Lower leg skin (tissue), 4 donors: ENCODE data around the gene SULT2B1. TPM values are rescaled to one million over a fixed set of nuclear protein-coding genes. Genes with fewer than 3 reads are reported as not detected.

Experiments used
- DNase-seq, 2 donors: peaks; one replicate each; pipeline ENCODE4 v3.0.0-alpha.2; 2019; ENCODE audit warnings: low spot score in 2 of 2
- H3K4me3 ChIP-seq: fragments of 200-600 bp; sonication (generic); 2 replicates; pipeline ENCODE4 v1.5.1; 2017; ENCODE audit warnings: mild to moderate bottlenecking, low read depth; ENCODE audit not compliant: poor library complexity, severe bottlenecking
- CTCF ChIP-seq, 3 donors: fragments of 450-650 bp; IDR thresholded peaks; one replicate each; pipeline ENCODE4 v1.5.1; 2016; ENCODE audit warnings: antibody characterized with exemption in 3 of 3, mild to moderate bottlenecking in 3 of 3, moderate library complexity in 2 of 3
- POLR2A ChIP-seq, 2 donors: fragments of 450-650 bp; IDR thresholded peaks; one replicate each; pipeline ENCODE4 v1.6.1; 2016 to 2017; ENCODE audit warnings: antibody characterized with exemption in 2 of 2, mild to moderate bottlenecking in 1 of 2, moderate library complexity in 1 of 2
- WGBS, 2 donors: methylation state at CpG; one replicate each; pipeline ENCODE4 v1.1.5; 2018; 5-methylcytosine and 5-hydroxymethylcytosine counted together
- intact Hi-C: fragments of 100-400 bp; cut with DNase I; formaldehyde crosslinking; loops from one replicate; pipeline ENCODE4 v1.15.0; 2023; ENCODE audit warnings: low total_unique reads
- total RNA-seq, 4 donors: library from RNA; depleted of rRNA; stranded (reverse); fragments of >200 nt; gene quantifications; one replicate each; pipeline ENCODE4 v1.1.0, GENCODE V29; 2016

SULT2B1 gene
- total RNA-seq, 4 donors from 2014 or later: 119 to 191 (median 166) TPM

- intact Hi-C loops: no loop called here
- WGBS, 2 donors: 24 to 35% methylated on average over 18 of the region's 18 CpGs
- TF ChIP-seq CTCF (IDR thresholded peaks at IDR 0.05) (no peak), POLR2A (IDR thresholded peaks at IDR 0.05) (no peak)
- DNase-seq: no peak
- H3K4me3 ChIP-seq: no peak overlapping the region
Observed at GRCh38 chr19:48553676-48554384, 1.9 kb downstream of the SULT2B1 start.

- DNase-seq: no peak
- 56 to 61% methylated on average over 15 to 16 of the region's 16 CpGs for WGBS, 2 donors
- no peak for TF ChIP-seq POLR2A (IDR thresholded peaks at IDR 0.05)
- no peak for TF ChIP-seq CTCF (IDR thresholded peaks at IDR 0.05)
- no peak overlapping the region for H3K4me3 ChIP-seq
- intact Hi-C loops: no loop called here
Observed at GRCh38 chr19:48554385-48555091, 2.6 kb downstream of the SULT2B1 start.

DNA sequence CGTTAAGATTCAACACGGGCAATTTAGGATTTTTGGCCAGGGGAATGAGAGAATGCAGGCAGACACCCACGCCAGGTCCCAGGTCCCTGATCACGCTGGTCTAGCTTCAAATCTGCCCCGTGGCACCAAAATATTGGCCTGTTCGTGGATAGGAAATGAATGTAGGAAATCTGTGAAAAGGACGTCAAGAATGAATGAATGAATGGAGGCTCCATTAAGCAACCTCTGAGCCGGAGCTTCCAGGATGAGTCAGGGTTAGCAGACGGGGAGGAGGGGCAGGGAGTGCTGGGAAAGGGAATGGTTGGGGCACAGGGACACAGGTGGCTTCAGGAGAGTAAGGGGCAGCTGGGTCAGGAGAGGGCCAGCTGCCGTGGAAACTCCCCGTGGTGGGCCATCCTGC, 4.2 kb downstream of the SULT2B1 start:
- WGBS, 2 donors: 33 to 42% methylated on average over 11 of the region's 11 CpGs
- no peak for DNase-seq
- intact Hi-C loops: no loop called here
- no peak for TF ChIP-seq POLR2A (IDR thresholded peaks at IDR 0.05)
- TF ChIP-seq CTCF (IDR thresholded peaks at IDR 0.05): no peak
- no peak overlapping the region for H3K4me3 ChIP-seq

GRCh38 chr19:48556825-48557224, 4.9 kb downstream of the SULT2B1 start:
- TF ChIP-seq CTCF (IDR thresholded peaks at IDR 0.05) (no peak), POLR2A (IDR thresholded peaks at IDR 0.05) (no peak)
- no peak overlapping the region for H3K4me3 ChIP-seq
- intact Hi-C loops: no loop called here
- 92 to 95% methylated on average over 5 of the region's 5 CpGs for WGBS, 2 donors
- DNase-seq: no peak

- H3K4me3 ChIP-seq: no peak overlapping the region
- intact Hi-C loops: no loop called here
- 9 to 11% methylated on average over 23 to 27 of the region's 27 CpGs for WGBS, 2 donors
- peak; percentile 37 to 90 for DNase-seq
- TF ChIP-seq CTCF (IDR thresholded peaks at IDR 0.05): peak in 1 of 3 donors; percentile 11
- TF ChIP-seq POLR2A (IDR thresholded peaks at IDR 0.05): no peak
Observed at GRCh38 chr19:48558018-48558684, 6.2 kb downstream of the SULT2B1 start.
